K562 (cell line): ENCODE data around the gene FCRL3. TPM values are rescaled to one million over a fixed set of nuclear protein-coding genes. Genes with fewer than 3 reads are reported as not detected.

ENCODE experiments used
- ATAC-seq: fragments of 200-7000 bp; cut with Tn5 transposase; 3 replicates; pipeline ENCODE4 v1.9.1; 2020; ENCODE audit warnings: moderate library complexity
- BruUV-seq: library from RNA; stranded (reverse); fragments of 400-500 nt; replicated peaks from 2 replicates; lab custom pipeline; 2021; lab: Mats Ljungman, UMichigan
- CTCF ChIA-PET: fragments of 300-600 bp; formaldehyde crosslinking; extraction: SDS; loops from one replicate; lab custom pipeline; 2021; ENCODE audit warnings: low intra/inter-chr PET ratio; lab: Yijun Ruan, JAX
- POLR2A ChIA-PET: fragments of 300-600, 350-650 bp; sonication (Branson Sonifier 250); formaldehyde crosslinking; extraction: SDS; loops from one replicate; lab custom pipeline; 2021; ENCODE audit warnings: antibody characterized with exemption, inconsistent platforms; lab: Yijun Ruan, JAX
- DNase-seq, 4 experiments: peaks; one replicate each; pipeline versions ENCODE4 v3.0.0 to v3.0.0-alpha.2; 2011 to 2018; ENCODE audit warnings: low spot score in 3 of 4, mixed read lengths in 3 of 4; ENCODE audit errors: extremely low read depth in 1 of 4
- FAIRE-seq: peaks from 2 replicates; lab custom pipeline; 2011; peaks lifted over from hg19 to GRCh38; lab: Jason Lieb, UNC
- H2AFZ ChIP-seq: 2 replicates; pipeline ENCODE4 v1.6.0; 2011; ENCODE audit warnings: low read depth, low read length, control low read depth, inconsistent platforms
- H3K27ac ChIP-seq: fragments of 200-600 bp; 3 replicates; pipeline ENCODE4 v1.8.0; 2011; ENCODE audit warnings: low read depth, mild to moderate bottlenecking, control low read depth, inconsistent platforms, low read length, moderate library complexity, mixed read lengths; ENCODE audit errors: extremely low read depth
- H3K27me3 ChIP-seq, 2 experiments: fragments of 300-600 bp in 1 of 2; 2 replicates in 1 of 2; 3 replicates in 1 of 2; pipeline versions ENCODE4 v1.6.0 to v1.8.0; 2011; ENCODE audit warnings: inconsistent platforms in 2 of 2, low read length in 2 of 2, mild to moderate bottlenecking in 1 of 2, mixed read lengths in 1 of 2, moderate library complexity in 1 of 2; ENCODE audit not compliant: control insufficient read depth in 2 of 2, insufficient read depth in 2 of 2
- H3K36me3 ChIP-seq: fragments of 300-600 bp; 3 replicates; pipeline ENCODE4 v1.8.0; 2011; ENCODE audit warnings: mild to moderate bottlenecking, low read length, inconsistent platforms; ENCODE audit not compliant: control insufficient read depth, insufficient read depth
- H3K4me1 ChIP-seq, 2 experiments: fragments of 200-600 bp in 1 of 2; replicated peaks in 1 of 2; 2 replicates in 1 of 2; 3 replicates in 1 of 2; pipeline versions ENCODE4 v1.5.1 to v1.8.0; 2011; ENCODE audit warnings: inconsistent platforms in 2 of 2, low read length in 2 of 2, mild to moderate bottlenecking in 1 of 2, mixed read lengths in 1 of 2, moderate library complexity in 1 of 2; ENCODE audit not compliant: control insufficient read depth in 2 of 2, insufficient read depth in 2 of 2
- H3K4me2 ChIP-seq: 2 replicates; pipeline ENCODE4 v1.6.1; 2011; ENCODE audit warnings: low read length, control low read depth, inconsistent platforms, mixed read lengths; ENCODE audit not compliant: insufficient read depth
- H3K4me3 ChIP-seq: fragments of 200-600 bp; sonication (generic), shearing (Covaris generic); 2 replicates; pipeline ENCODE4 v1.5.1; 2016; ENCODE audit warnings: control low read depth, inconsistent platforms
- H3K79me2 ChIP-seq: fragments of 200-600 bp; 3 replicates; pipeline ENCODE4 v1.8.0; 2011; ENCODE audit warnings: low read length, inconsistent platforms; ENCODE audit not compliant: control insufficient read depth, insufficient read depth
- H3K9ac ChIP-seq, 2 experiments: 2 replicates each; pipeline versions ENCODE4 v1.6.0 to v1.6.1; 2011; ENCODE audit warnings: low read depth in 2 of 2, low read length in 2 of 2, control low read depth in 1 of 2, inconsistent platforms in 1 of 2, mild to moderate bottlenecking in 1 of 2, mixed read lengths in 1 of 2; ENCODE audit not compliant: insufficient read depth in 1 of 2
- H3K9me1 ChIP-seq: one replicate; pipeline ENCODE4 v1.6.0; 2011; ENCODE audit warnings: inconsistent platforms, mild to moderate bottlenecking, low read length, moderate library complexity; ENCODE audit not compliant: control insufficient read depth, insufficient read depth
- H3K9me3 ChIP-seq: replicated peaks from 2 replicates; pipeline ENCODE4 v1.5.1; 2011; ENCODE audit warnings: low read depth, low read length, inconsistent platforms; ENCODE audit not compliant: control insufficient read depth, insufficient read depth
- H4K20me1 ChIP-seq: replicated peaks from 2 replicates; pipeline ENCODE4 v1.6.1; 2011; ENCODE audit warnings: low read length, inconsistent platforms, mixed read lengths; ENCODE audit not compliant: control insufficient read depth, insufficient read depth
- CTCF ChIP-seq, 3 experiments: IDR thresholded peaks in 2 of 3; conservative IDR thresholded peaks in 1 of 3; 2 replicates each; pipeline ENCODE4 v1.5.1; 2011 to 2012; ENCODE audit warnings: low read length in 3 of 3, mild to moderate bottlenecking in 3 of 3, control low read depth in 2 of 3, improper control_type of control experiment in 1 of 3, inconsistent platforms in 1 of 3, low read depth in 1 of 3, mixed read lengths in 1 of 3, moderate library complexity in 1 of 3; ENCODE audit not compliant: insufficient read depth in 2 of 3
- PPARD ChIP-seq: fragments of 250-450 bp; sonication (Bioruptor Pico); IDR thresholded peaks from 2 replicates; pipeline ENCODE4 v1.8.0; 2022; ENCODE audit warnings: inconsistent platforms, mild to moderate bottlenecking, moderate library complexity
- RAD21 ChIP-seq, 2 experiments: fragments of 250-450 bp in 1 of 2; fragments of 450-650 bp in 1 of 2; sonication (Bioruptor Pico) in 1 of 2; formaldehyde crosslinking in 1 of 2; IDR thresholded peaks in 1 of 2; conservative IDR thresholded peaks in 1 of 2; 2 replicates each; pipeline versions ENCODE4 v1.4.0 to v1.8.0; 2020 to 2022; ENCODE audit warnings: mild to moderate bottlenecking in 2 of 2, moderate library complexity in 1 of 2
- SMARCA5 ChIP-seq: fragments of 450-650 bp; IDR thresholded peaks from 2 replicates; pipeline ENCODE4 v1.6.1; 2016
- SMC3 ChIP-seq: conservative IDR thresholded peaks from 2 replicates; pipeline ENCODE4 v1.6.1; 2011; ENCODE audit warnings: low read depth, low read length, improper control_type of control experiment; ENCODE audit not compliant: insufficient read depth
- ZHX1 ChIP-seq: fragments of 150-350 bp; conservative IDR thresholded peaks from 2 replicates; pipeline ENCODE4 v1.6.1; 2014; ENCODE audit warnings: low read length
- ZNF57 ChIP-seq: fragments of 450-650 bp; formaldehyde crosslinking; IDR thresholded peaks from 2 replicates; pipeline ENCODE4 v1.4.0; 2020; ENCODE audit warnings: mild to moderate bottlenecking, moderate library complexity
- WGBS: fragments of 100-300 bp; shearing (Covaris generic); methylation state at CpG from one replicate; pipeline ENCODE4 v1.1.6; 2016; ENCODE audit warnings: low coverage, mixed read lengths; ENCODE audit not compliant: insufficient coverage; ENCODE audit errors: missing lambda C conversion rate; 5-methylcytosine and 5-hydroxymethylcytosine counted together
- in situ Hi-C: fragments of 300-500 bp; cut with MboI; formaldehyde crosslinking; loops from 4 replicates; pipeline ENCODE4 v1.15.0; 2018; ENCODE audit warnings: inconsistent platforms, mixed read lengths
- intact Hi-C: fragments of 100-400 bp; cut with micrococcal nuclease; formaldehyde crosslinking; loops from 2 replicates; pipeline ENCODE4 v1.14.2; 2022
- polyA plus RNA-seq, 8 experiments: library from polyadenylated mRNA; depleted of rRNA in 4 of 8; stranded (reverse) in 5 of 8; unstranded in 3 of 8; fragments of >200 nt; fragmentation: Nextera tagmentation in 2 of 8; fragmentation: Illumina TruSeq in 1 of 8; extraction: Ambion mirVana in 2 of 8; extraction: Trizol in 1 of 8; gene quantifications; 2 replicates each; pipeline versions ENCODE4 v1.2.1 to v1.2.3, GENCODE V29; 2011 to 2014; ENCODE audit warnings: inconsistent platforms in 1 of 8, missing spikeins in 1 of 8
- total RNA-seq, 7 experiments: library from RNA; depleted of rRNA in 6 of 7; stranded (reverse); fragments of >200 nt in 6 of 7; fragmentation: Illumina TruSeq in 2 of 7; extraction: Trizol in 2 of 7; gene quantifications; 2 replicates each; pipeline versions ENCODE4 v1.2.1 to v1.2.3, GENCODE V29; 2011 to 2021; ENCODE audit warnings: low replicate concordance in 1 of 7

Gene FCRL3
- total and polyA plus RNA-seq, 9 of the 15 experiments (the other 6 are each of a cell fraction or from before 2014, with no cell fraction given), result not detected

GRCh38 chr1:157691285-157691920, 9.2 kb downstream of the FCRL3 start:
- no TSS peak for BruUV-seq
- in situ Hi-C loops (no loop called here), intact Hi-C loops (loop anchor here (10.0 kb wide), 1 partner anchor 107 kb away; no protein-coding TSS in a partner anchor)
- H3K4me1 ChIP-seq, result no peaks in the 10 kb centered on the region
- H4K20me1 ChIP-seq, result no peaks in the 10 kb centered on the region
- no peaks in the 10 kb centered on the region for H3K9me1 ChIP-seq
- no peaks in the 10 kb centered on the region for H3K36me3 ChIP-seq
- TF ChIP-seq ZHX1 (no peak), RAD21 (CRISPR knock-in tag; conservative IDR thresholded peaks at IDR 0.05 in 1 of 2, IDR thresholded peaks at IDR 0.05 in 1 of 2) (peak in 1 of 2 experiments; percentile 53; a peak in 3 of 4 replicates), PPARD (no peak), CTCF (IDR thresholded peaks at IDR 0.05 in 2 of 3, conservative IDR thresholded peaks at IDR 0.05 in 1 of 3; ENCODE audit: insufficient read depth in 2 of 3, low read depth in 1 of 3, low read length in 3 of 3) (peak; percentile 33 to 58 (median 53); a peak in 5 of 6 replicates), SMARCA5 (no peak), ZNF57 (CRISPR knock-in tag) (no peak), SMC3 (peak; percentile 22; the same call in 1 of the 2 replicates)
- H3K4me3 ChIP-seq, result no peak overlapping the region
- no peak overlapping the region for H3K9ac ChIP-seq
- H3K79me2 ChIP-seq, result no peaks in the 10 kb centered on the region
- no peak overlapping the region for H3K4me2 ChIP-seq
- WGBS, result 4% methylated on average over 5 of the region's 5 CpGs
- ChIA-PET POLR2A (no interaction called here), CTCF (interaction anchor here (1.0 kb wide), 1 partner anchor 380 kb away, joined by 4 read pairs; no protein-coding TSS in a partner anchor)
- no peaks in the 10 kb centered on the region for H3K9me3 ChIP-seq
- FAIRE-seq, result peak; percentile 68
- peak; percentile 72 for ATAC-seq
- DNase-seq, result peak; percentile 13 to 33 (median 18)
- H3K27me3 ChIP-seq, result no peaks in the 10 kb centered on the region
- H2AFZ ChIP-seq, result no peak overlapping the region
- no peak overlapping the region for H3K27ac ChIP-seq
